Lower leg skin (tissue), 3 donors: ENCODE results near the gene TUBA3C.

Experiments
- POLR2A ChIP-seq, 2 donors: fragments of 450-650 bp; IDR thresholded peaks; one replicate each; pipeline ENCODE4 v1.6.1; 2016 to 2017; ENCODE audit warnings: antibody characterized with exemption in 2 of 2, mild to moderate bottlenecking in 1 of 2, moderate library complexity in 1 of 2
- TF ChIP-seq, protein P1 (sequence below), 3 donors: fragments of 450-650 bp; IDR thresholded peaks; one replicate each; pipeline ENCODE4 v1.5.1; 2016; ENCODE audit warnings: antibody characterized with exemption in 3 of 3, mild to moderate bottlenecking in 3 of 3, moderate library complexity in 2 of 3

DNA sequence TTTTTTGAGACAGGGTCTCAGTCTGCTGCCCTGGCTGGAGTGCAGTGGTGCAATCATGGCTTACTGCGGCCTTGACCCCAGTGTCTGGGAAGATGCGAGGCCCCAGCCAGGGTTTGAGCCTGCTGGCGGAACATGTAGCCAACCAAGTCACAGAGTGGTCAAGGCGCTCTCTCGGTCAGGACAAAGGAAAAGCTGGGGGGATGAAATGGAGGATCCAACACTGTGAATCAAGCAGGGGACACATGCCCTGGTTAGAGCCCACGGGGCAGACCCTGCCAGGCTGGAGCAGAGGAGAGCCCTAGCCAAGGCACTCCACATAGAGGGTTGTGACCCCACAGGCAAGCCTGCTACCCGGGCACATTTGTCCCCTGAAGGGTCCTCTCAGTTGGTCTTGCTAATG lies 10.1 kb downstream of the TUBA3C start:
- TF ChIP-seq, protein P1, sequence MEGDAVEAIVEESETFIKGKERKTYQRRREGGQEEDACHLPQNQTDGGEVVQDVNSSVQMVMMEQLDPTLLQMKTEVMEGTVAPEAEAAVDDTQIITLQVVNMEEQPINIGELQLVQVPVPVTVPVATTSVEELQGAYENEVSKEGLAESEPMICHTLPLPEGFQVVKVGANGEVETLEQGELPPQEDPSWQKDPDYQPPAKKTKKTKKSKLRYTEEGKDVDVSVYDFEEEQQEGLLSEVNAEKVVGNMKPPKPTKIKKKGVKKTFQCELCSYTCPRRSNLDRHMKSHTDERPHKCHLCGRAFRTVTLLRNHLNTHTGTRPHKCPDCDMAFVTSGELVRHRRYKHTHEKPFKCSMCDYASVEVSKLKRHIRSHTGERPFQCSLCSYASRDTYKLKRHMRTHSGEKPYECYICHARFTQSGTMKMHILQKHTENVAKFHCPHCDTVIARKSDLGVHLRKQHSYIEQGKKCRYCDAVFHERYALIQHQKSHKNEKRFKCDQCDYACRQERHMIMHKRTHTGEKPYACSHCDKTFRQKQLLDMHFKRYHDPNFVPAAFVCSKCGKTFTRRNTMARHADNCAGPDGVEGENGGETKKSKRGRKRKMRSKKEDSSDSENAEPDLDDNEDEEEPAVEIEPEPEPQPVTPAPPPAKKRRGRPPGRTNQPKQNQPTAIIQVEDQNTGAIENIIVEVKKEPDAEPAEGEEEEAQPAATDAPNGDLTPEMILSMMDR (IDR thresholded peaks at IDR 0.05): no peak
- no peak for TF ChIP-seq POLR2A (IDR thresholded peaks at IDR 0.05)
